ENCODE measurements around the gene MAMDC2.
"Not testable (repeated sequence)": the region's sequence is repeated elsewhere in the genome, so short reads cannot be mapped to it uniquely, and the experiment has no call there.

The MAMDC2 gene

DNA sequence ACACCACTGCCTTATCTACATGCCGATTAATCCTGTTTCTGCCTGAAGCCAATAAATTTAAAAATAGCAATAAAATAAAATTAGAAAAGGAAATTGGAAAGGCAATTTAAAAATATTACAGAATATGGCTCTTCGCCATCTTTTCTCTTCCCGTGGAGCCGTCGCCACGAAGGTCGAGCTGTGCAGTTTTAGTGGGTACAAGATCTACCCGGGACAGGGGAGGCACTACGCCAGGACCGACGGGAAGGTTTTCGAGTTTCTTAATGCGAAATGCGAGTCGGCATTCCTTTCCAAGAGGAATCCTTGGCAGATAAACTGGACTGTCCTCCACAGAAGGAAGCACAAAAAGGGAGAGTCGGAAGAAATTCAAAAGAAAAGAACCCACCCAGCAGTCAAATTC lies 173.4 kb downstream of the MAMDC2 start:
- DNase-seq: no peak

GRCh38 chr9:70218767-70219166 lies 175.1 kb downstream of the MAMDC2 start:
- DNase-seq: no peak

- no peak for DNase-seq
Measured at GRCh38 chr9:70220216-70220615, 176.6 kb downstream of the MAMDC2 start.

DNA sequence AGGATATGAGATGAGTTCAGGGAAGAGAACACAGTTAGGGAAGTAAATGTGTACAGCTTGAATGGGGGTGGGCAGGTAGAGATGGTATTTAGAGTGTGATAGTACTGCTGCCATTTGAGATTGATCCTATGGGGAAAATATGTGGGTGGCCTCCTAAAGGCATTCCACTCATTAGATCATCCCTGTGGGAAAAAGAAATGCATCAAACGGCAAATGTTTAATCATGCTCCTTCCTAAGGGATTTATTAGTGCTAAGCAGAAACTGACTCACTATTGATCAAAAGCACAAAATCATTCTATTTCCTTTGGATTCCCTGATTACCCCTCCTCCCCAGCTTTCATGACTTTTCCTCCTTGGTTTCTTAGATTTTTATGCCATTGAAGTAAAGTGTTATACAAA lies 178.7 kb downstream of the MAMDC2 start:
- no peak for DNase-seq

GRCh38 chr9:70228118-70228517 lies 184.5 kb downstream of the MAMDC2 start:
- DNase-seq: no peak

GRCh38 chr9:70228611-70229010 lies 185.0 kb downstream of the MAMDC2 start:
- no peak for DNase-seq

- no peak for DNase-seq
Measured at GRCh38 chr9:70229026-70229425, 185.4 kb downstream of the MAMDC2 start.

GRCh38 chr9:70229579-70229978 lies 185.9 kb downstream of the MAMDC2 start:
- DNase-seq: no peak

DNA sequence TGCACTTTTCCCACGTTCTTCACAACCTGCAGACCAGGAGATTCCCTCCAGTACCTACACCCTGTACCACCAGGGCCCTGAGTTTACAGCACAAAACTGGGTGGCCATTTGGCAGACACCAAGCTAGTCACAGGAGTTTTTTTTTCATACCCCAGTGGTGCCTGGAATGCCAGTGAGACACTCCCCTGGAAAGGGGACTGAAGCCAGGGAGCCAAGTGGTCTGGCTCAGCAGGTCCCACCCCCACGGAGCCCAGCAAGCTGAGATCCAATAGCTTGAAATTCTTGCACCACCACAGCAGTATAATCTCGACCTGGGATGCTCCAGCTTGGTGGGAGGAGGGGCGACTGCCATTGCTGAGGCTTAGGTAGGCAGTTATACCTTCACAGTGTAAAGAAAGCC lies 188.8 kb downstream of the MAMDC2 start:
- DNase-seq: no peak

GRCh38 chr9:70234208-70234607 lies 190.6 kb downstream of the MAMDC2 start:
- DNase-seq: not testable (repeated sequence)

- not testable (repeated sequence) for DNase-seq
Measured at GRCh38 chr9:70245952-70246351, 202.3 kb downstream of the MAMDC2 start.

GRCh38 chr9:70250221-70250620 lies 206.6 kb downstream of the MAMDC2 start:
- no peak for DNase-seq

DNA sequence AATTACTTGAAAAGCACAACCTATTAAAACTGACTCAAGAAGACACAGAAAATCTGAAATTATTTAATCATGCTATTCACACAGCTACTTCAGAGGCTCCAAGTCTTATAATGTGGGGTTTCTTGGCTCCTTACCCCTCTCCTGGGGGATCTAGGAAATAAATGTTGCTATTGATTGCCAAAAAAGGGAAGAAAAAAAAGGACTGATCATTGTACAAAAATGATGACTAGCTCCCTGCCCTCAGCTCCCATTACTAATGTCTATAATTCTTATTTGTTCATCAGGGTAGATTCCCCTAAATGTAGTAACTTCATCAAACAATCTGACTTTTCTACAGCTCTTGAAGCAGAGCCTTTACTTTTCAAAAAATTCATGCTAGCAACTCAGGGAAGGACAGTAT lies 211.8 kb downstream of the MAMDC2 start:
- DNase-seq: no peak

GRCh38 chr9:70256123-70256551 lies 212.5 kb downstream of the MAMDC2 start:
- peak; percentile 60 for DNase-seq

DNA sequence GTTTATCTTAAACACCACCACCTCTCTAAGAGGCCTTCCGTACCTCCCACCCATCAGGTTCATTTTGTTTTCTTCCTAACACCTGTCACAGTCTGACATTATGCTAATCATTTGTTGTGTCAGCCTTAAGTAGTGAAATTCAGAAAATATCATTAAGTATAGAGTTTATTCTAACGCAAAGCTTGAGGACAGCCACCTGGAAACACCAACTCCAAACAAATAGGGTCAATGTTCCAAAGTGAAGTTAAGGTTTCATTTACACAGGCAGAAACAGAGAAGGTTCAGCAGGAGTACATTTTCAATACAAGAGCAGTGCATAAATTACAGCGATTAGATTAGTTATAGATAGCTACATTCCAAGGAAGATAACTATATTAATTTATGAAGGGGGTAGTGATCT lies 213.9 kb downstream of the MAMDC2 start:
- no peak for DNase-seq

GRCh38 chr9:70257991-70258691 lies 214.5 kb downstream of the MAMDC2 start:
- DNase-seq: peak; percentile 75

DNA sequence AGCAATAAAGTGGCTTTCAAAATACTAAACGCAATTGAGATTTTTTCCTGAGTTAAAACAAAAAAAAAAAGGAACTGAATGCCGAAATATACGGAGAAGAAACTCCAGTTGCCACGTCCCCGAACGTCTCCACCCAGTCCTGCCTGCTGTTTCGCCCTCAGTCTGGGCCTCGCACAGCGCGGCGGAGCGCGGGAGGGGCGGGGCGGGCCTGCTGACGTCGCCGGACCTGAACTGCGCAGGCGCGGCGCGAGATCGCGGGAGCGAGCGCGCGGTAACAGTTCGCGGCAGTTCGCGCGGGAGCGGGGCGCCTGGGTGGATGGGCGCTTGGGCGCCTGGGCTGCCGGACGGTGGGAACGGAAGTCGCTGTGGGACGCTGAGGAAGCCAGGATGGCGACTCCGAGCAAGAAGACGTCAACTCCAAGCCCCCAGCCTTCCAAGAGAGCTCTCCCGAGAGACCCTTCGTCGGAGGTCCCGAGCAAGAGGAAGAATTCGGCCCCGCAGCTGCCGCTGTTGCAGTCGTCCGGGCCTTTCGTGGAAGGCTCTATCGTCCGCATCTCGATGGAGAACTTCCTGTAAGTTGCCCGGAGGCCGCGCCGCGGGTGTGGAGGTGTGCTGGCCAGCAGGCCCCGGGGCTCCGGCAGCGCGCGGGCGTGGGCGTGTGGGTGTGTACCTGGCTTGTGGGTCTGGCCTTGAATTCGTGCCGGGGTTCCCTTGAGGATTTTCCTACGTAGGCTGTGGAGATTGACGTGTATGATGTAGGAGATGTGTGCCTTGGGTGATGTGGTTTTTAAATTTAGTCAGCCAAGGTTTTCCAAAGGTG lies 215.3 kb downstream of the MAMDC2 start, which contains the start of gene SMC5:
Gene SMC5, plus strand, starts transcription at position 287 of the 820 bp plus-strand sequence. Its CDS starts 101 bp downstream, at position 388.
- peak; percentile 97 for DNase-seq

DNA sequence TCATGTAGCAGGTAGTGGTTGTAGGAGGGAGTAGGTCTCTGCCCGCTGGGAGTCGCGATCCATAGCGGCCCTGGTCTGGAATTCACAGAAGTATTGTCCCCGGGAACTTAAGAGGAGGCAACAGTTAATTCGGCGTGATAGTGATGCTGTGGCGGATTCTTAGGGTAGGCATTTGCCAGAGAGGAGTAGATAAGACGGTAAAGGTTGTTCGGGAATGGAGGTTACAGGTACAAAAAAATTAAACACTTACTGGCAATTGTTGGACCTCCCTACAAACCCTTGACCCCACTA lies 215.8 kb downstream of the MAMDC2 start:
- no peak for DNase-seq

- no peak for DNase-seq
Measured at GRCh38 chr9:70260007-70260443, 216.4 kb downstream of the MAMDC2 start.

- DNase-seq: no peak
Measured at GRCh38 chr9:70260606-70261005, 217.0 kb downstream of the MAMDC2 start.

GRCh38 chr9:70261131-70261870 lies 217.7 kb downstream of the MAMDC2 start:
- no peak for DNase-seq

GRCh38 chr9:70262366-70262765 lies 218.7 kb downstream of the MAMDC2 start:
- DNase-seq: no peak

- no peak for DNase-seq
Measured at GRCh38 chr9:70262948-70263347, 219.3 kb downstream of the MAMDC2 start.

GRCh38 chr9:70263421-70263820 lies 219.8 kb downstream of the MAMDC2 start:
- no peak for DNase-seq

Data from right forelimb (tissue), 1 donor.